Activated CD8-positive, alpha-beta memory T cell treated with anti-CD3 and anti-CD28 coated beads for 48 hours (primary cell): ENCODE data around the gene CORO6.

Experiments
- DNase-seq, 3 experiments: peaks; one replicate each; pipeline ENCODE4 v3.0.0-alpha.2; 2020; ENCODE audit warnings: low read depth in 2 of 3, low spot score in 2 of 3

Gene CORO6

DNA sequence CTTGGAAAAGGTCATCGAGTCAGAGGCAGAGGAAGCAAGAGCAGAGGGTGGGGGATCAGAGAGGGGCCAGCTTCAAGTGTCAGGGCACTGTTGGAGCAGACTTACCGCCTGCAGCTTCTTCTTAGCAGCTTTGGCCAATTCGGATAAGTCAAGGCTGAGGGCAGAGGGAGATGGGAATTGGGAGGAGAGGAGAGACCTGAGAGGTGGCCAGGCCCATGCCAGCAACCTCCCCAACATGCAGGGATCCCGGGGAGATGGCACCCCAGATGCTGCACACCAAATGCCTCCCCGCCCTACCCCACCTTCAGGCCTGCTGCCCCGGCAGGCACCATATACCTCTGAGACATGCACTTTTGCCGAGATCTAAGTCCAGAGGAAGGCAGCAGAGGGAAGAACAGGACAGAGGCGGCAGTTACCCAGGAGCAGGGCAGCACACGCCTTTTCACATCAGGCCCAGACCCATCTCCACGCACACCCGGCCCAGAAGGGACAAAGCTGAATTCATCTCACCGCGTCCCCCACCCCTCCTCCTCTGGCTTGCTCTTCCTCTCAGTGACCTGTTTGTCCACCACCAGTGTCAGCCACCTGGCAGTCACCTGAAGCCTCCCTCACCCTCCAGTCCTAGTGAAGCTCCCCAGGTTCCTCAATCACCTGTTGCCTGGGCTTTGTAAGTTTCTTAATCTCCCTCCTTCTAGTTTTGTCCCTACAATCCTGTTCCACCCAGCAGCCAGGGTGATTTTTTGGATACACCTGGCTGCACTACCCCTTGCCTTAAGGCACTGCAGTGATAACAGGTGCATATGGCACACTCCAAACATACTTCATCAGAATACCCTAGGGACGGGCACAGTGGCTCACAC lies 43.9 kb downstream of the CORO6 start:
- no peak for DNase-seq

DNA sequence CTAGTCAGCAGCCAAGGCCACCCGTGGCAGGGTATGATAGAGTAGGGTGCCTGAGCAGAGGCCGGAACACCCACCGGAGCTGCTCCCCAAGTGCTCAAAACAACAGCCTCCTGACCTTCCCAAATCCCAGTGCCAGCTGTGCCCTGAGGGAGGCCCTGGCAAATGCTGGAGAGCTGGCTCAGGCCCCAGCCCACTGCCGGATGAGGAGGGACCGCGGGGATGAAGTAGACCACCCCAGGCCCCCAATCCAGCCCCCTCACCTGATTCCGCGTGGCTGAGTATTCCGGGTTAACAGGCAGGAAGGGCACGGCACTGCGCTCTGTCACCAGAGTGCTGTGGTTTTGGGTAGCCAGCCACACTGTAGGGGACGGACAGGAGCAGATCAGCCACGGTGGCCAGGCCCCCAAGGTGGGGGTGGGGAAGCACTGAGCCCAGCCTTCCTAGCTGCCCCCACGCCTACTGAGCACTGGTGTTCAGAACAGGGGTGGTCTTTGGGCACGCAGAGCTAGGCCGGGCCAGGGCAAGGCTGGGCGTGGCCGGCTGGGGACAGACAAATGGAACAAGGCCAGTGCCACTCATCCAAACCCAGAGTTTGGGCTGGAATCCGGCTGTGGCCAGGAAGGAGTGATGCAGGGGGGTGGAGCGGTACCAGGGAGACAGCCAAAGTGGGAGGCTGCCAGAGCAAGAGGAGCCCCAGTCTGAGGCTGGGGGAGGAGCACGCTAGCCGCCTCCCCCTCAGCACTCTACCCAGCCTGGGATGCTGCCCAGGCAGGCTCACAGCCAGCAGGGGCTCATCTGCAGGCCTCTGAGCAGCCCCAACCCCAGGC lies 45.1 kb downstream of the CORO6 start:
- DNase-seq, result no peak

DNA sequence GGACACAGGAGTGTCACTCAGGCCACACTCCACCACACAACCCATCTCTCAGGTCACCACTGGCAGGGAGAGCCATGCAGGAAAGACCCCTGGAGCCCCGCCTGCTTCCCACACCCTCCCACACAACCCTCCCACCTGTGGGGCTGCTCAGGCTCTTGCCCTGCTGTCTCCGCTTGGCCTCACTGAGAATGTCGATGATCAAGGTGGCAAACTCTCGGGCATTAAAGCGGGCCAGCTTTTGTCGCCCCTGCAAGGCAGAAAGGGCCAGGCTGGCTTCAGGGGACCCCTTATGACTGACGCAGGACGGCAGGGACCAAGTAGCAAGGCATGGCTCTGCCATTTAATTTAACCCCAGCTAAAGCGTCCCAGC lies 45.7 kb downstream of the CORO6 start:
- no peak for DNase-seq

DNA sequence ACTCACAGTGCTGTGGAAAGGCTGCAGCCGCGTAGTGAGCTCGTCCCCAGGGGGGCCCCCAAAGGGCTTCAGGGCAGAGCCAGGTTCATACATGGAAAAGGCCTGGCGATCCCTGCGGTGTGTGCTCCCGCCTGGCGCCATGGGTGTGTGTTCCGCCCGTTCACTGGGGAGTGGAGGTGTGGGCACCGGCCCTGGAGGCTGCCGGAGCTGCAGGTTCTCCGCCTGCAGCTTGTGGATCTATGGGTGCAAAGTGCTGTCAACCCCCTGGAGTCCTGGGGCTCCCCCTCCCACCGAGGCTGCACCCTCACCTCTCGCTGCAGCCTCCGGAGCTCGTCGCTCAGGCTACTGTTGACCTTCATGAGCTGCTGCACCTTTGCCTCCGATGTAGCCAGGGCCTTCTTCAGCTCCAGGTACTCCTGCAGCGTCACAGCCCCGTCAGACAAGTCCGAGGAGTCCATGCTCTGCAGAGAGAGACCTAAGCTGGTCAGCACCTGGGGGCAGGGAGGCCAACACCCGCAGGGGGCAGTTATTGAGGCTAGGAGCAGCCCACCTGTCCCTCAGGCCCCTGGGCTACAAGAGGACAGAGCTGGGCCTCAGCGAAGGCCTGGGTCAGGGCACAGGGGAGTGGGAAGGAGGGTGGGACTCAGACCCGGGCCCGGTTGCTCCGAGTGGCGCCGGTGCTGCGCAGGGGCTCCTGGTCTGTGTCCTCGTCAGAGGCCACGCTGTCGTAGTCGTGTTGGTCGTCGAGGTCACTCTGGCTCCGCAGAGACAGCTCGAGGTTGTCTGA lies 46.3 kb downstream of the CORO6 start:
- no peak for DNase-seq

DNA sequence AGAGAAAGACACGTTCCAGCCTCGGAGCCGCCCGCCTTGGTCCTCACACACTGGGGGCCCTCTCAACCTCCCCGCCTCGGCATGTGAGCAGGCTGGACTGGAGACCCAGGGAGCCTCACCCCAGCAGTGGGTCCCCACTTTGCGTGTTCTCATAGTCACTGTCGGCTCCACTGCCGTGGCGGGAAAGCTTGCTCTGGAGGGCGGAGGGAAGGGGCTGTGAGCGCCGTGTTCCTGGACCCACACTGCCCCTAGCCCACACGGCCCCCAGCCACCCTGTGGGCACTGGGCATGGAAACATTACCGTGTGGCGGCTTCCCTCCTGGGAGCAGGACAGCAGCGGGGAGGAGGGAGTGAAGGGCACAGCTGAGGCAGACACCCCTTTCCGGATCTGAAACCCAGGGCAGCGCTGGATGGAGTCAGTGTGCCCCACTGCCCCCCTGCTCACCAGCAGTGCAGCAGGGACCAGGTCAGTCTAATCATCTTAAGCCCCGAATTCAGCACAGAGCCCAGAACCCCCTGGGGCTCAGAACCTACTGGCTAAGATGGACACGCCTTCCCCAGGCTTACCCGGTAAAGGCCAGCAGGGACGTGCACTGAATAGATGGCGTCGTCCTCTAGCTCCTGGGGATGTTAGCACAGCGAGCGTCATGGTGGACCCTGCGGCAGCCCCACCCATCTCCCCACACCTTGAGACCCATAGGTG lies 47.0 kb downstream of the CORO6 start:
- no peak for DNase-seq

DNA sequence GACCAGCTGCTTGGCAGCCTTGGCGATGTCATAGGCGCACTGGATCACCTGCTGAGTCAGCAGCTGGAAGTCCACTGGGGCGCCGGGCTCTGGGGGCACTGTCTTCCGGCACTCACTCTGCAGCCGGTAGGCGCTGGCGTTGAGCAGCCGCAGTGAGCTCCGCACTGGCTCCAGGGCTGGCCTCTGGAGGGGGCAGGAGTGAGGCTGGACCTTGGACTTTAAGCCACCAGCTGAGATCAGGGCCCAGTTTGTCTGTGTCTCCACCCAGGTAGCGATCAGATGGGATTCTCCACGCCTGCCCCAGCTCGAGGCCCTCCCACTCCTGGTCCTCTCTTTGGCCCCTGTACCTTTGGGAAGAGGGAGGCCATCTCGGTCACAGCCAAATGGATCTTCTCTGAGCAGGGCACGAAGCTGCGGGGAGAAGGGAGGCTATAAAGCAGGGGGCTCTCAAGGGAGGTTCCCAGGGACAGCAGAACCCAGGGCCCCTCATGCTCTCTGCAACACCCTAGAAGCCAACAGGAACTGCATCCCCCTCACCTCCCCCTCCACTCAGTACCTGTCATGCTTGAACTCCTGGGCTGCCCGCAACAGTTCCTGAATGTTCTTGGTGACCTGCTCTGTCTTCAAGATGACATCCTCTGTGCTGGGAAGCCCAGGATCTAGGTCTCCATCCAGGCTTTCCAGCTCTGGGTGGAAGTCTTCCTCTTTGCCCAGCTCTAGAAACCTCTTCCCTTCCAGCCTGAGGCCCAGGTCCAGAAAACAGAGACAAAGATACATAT lies 47.8 kb downstream of the CORO6 start:
- no peak for DNase-seq

DNA sequence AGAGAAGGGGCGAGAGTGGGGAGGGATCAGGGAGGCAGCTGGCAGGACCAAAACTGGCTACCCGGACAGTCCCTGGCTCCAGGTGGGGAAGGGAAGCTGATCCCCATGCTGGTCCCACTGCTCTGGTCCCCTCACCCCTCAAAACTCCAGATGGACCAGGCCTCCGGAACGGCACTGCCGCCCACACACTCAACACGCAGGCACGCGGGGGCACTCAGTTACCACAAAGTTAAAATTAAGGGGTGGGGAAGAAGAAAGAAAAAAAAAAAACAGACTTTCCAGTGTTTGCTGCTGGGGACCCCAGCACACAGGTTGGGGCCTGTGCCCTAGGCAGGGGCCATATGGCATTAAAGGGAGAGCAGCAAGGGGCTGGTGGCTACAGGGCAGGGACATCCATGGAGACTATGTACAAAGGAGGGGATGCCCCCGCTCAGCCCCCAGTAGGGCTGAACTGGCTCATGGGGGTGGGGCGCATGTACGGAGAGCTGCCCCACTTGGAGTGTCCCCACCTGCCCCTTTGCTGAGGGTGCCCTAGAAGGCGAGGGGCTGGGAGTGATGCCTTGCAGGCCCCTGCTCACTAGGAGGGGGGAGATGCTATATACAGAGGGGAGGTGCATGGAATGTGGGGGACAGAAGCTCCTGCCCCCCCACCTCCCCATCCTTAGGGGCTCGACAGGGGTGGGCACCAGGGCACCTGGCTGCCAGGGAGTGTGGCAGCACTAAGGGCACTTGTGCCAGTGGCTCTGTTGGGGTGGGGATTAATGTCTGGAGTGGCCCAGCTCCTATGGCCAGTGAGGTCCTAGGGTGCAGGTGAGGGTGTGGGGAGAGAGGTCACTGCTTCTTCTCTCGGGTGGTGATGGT lies 48.6 kb downstream of the CORO6 start:
- DNase-seq, result no peak

DNA sequence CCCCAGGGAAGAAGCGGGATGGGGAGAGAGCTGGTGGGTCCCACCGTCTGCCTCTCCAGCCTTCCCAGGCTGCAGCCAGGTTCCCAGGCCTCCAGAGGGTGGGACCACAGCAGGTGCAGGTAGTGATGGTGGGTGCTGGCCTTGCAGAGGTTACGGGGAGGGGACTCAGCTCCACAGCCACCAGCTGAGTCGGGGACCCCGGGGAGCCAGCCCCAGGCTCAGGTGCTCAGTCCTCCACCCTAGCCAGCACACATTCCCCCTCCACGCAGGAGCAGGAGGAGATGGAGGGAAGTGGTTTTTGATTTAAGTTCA lies 49.2 kb downstream of the CORO6 start:
- no peak for DNase-seq

DNA sequence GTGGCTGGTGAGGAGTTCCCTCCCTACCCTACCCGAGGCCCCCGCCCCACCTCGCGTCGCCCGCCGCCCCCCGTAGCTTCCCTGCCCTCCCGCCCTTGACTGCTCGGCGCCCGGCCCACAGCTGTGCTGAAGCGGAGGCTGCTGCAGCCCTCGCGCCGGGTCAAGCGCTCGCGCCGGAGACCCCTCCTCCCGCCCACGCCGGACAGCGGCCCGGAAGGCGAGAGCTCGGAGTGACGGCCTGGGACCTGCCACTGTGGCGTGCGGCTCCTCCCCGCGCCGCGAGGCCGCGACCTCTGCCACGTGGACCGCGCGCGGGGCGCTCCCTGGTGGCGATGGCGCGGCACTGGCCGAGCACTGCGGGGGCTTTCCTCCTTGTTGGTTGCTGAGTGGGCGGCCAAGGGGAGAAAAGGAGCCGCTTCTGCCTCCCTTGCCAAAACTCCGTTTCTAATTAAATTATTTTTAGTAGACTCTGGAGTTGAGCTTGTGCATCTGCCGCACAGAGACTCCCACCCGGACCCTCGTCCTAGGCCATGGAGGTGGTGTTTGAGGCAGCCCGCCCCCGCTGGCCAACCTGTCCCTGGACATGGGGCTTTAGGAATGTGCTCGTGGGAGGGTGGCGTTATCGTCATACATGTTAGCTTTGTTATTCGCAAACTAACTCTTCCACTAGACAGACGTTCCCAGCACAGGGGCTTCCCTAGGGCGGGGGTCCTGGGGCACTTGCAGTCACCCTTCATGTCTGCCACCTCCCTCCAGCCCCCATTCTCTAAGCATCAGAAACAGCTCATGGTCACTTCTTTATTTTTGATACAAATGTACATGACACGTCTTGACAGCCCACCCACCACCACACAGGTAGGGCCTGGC lies 49.8 kb downstream of the CORO6 start:
- no peak for DNase-seq

DNA sequence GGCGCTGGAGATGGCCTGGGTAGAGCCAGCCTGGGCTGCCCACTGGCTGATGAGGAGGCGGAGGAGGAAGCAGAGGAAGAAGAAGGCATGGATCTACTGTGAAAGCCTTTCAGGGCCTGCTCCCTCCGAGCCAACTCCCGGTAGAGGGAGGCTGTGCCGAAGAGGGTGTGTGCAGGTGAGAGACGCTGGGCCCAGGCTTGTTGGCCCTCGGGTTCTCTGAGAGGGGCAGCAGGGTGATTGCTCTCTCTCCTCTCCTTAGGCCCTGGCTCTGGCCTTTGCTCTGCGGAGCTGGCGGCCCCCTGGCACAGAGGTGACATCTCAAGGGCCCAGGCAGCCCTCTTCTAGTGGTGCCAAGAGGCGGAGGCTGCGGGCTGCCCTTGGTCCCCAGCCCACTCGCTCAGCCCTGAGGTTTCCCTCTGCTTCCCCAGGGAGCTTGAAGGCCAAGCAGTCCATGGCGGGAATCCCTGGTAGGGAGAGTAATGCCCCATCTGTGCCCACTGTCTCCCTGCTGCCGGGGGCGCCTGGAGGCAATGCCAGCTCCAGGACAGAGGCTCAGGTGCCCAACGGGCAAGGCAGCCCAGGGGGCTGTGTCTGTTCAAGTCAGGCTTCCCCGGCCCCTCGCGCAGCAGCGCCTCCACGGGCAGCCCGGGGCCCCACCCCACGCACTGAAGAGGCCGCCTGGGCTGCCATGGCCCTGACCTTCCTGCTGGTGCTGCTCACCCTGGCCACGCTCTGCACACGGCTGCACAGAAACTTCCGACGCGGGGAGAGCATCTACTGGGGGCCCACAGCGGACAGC lies 50.6 kb downstream of the CORO6 start:
- DNase-seq, result no peak

DNA sequence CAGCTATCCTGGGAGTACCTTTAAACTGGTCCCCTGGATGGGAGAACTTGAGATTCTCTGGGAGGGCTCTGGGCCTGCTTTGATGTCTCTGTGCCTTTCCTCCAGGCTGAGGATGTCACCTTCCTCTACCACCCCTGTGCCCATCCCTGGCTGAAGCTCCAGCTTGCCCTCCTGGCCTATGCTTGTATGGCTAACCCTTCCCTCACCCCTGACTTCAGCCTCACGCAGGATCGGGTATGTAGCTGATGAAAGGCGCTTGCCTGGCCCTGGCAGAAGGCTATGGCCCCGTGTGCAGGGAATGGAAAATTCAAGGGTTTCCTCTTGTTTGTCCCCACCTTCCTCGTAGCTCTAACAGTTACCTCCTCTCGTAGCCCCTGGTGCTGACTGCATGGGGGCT lies 51.2 kb downstream of the CORO6 start:
- no peak for DNase-seq

DNA sequence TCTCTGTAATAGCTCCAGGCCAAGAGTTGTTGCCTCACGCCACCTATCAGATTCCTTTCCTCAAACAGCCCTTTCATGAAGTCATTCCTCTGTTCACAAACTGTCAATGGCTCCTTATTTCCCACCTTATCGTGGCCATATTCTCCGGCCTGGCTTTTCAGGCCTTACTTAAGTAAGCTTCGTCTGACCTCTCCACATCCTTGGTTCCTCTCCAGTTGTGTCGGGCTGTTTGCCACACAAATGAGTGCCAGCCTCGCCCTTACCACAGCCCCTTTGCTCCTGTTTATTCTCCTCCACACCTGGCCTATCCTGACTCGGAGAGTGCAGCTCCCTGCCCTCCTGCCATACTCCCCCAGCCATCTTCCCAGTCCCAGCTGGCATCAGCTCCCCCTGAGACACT lies 52.2 kb downstream of the CORO6 start:
- DNase-seq, result no peak

DNA sequence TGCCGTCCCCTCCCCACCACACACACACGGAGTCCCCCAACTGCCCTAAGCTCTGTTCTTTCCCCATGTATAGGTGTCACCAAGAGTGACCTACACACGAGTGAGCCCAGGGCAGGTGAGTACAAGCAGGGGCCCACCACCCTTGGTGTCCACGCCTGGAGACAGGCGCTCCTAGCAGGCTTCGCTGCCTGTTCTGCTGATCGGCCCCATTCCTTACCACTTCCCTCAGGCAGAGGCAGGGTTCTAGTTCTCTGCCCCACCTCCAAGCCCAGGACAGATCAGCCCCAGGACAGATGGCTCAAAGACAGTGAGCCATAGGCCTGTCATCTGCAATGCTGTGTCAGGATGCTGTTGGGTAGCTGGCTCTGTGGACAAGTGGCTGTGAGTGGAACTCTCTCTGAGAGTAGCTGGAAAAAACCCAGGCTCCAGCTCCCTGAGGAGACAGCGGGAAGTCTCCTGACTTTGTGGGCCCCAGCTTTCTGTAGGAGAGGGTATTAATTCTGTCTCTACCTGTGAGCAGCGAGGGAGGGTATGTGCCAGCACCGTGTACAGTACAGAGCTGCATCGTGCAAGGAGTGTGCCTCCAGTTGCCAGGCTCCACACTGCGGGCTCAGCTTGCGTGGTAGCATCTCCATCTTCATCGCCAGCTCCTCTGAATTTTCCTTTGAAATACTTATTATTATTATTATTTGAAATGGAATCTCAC lies 53.3 kb downstream of the CORO6 start:
- no peak for DNase-seq

DNA sequence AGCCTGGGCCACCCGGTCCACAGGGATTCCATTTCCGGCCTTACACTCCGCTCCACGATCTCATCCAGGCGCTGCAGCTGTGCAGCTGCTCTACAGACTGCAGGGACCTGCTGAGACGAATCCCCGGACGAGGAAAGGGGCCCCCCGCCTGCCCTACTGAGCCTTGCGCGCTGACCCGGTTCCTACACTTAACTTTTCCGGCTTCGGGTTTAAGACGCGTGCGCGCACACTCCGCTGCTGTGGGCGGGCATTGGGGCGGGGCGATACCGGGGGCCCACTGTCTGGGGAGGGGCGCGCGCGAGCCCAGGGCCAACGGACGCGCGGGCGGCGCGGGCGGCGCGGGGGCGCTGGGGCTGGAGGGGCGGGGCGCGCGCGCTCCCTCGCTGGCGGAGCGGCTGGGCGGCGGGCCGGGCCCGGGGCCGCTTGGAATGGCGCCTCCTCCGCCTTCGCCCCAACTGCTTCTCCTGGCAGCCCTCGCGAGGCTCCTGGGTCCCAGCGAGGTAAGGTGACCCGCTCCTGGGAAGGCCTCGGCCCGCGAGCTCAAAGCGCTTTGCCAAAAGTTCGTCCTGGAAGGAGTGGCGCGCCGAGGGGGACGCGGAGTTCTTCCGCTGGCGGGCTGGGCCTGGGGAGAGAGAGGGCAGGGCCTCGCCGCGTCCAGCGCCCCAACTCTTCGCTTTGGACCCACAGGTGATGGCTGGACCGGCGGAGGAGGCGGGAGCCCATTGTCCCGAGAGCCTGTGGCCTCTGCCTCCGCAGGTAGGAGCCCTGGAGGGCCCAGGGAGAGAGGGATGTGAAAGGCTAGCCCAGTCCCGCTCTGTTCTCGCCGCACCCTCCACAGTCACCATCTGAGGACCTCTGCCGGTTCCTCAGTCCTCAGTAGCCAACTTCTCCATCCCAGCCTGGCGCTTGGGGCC lies 54.1 kb downstream of the CORO6 start, which contains the start of gene TP53I13:
TP53I13 (plus strand) TSS at position 371 of the 914 bp plus-strand sequence; CDS start at position 429, 58 bp downstream.
- DNase-seq, result peak in 2 of 3 experiments; percentile 73 to 78

DNA sequence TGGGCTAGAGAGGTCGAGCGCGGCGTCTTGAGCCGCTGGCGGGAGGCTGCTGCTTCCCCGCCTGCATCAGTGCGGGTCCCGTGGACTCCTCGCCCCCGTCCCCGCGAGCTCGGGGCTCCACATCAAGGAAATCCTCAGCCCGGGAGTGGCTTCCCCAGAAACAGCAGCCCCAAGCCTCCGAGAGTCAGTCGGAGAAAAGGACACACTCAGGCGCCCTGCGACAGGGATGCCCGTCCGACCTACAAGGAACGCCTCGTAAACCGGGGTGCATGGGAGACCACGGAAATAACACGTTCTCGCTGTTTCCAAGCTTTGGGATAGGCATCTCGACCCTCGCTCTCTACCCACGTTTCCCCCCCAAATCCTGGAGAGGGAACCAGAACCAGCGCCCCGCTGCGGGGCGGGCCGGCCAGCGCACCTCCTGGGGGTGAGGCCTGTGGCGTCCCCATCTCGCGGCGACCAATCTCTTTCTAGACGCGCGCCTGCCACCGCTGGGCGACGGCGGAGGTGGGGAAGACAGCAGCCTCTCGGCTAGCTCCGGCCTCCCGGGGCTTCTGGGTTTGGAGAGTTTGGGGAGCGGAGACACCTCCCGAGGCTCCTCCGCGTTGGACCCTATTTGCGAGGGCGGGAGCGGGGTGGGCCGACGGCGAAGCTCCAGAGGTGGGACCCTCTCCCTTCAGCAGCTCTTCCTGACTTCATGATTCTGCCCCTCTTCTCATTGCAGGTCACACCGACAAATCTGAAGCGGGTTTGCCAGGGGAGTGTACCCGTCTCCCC lies 55.0 kb downstream of the CORO6 start:
- peak in 1 of 3 experiments; percentile 58 for DNase-seq
